Activated T-cell treated with anti-CD3 and anti-CD28 coated beads, Interleukin-2, amount 50 U/mL, for 24 hours (primary cell): ENCODE data around the gene PCNP.
"Not testable (repeated sequence)": the region's sequence is repeated elsewhere in the genome, so short reads cannot be mapped to it uniquely, and the experiment has no call there.

Experiments
- DNase-seq: peaks from one replicate; pipeline ENCODE4 v3.0.0-alpha.2; 2020
- H3K27ac Mint-ChIP-seq: 2 replicates; pipeline ENCODE4 v1.8.0; 2020; ENCODE audit warnings: mild to moderate bottlenecking, mixed read lengths
- H3K27me3 Mint-ChIP-seq: 2 replicates; pipeline ENCODE4 v1.8.0; 2020; ENCODE audit warnings: mixed read lengths
- H3K36me3 Mint-ChIP-seq: 2 replicates; pipeline ENCODE4 v1.8.0; 2020; ENCODE audit warnings: low read depth, mixed read lengths
- H3K4me1 Mint-ChIP-seq: 2 replicates; pipeline ENCODE4 v1.8.0; 2020; ENCODE audit warnings: low read depth, mixed read lengths
- H3K4me3 Mint-ChIP-seq: 2 replicates; pipeline ENCODE4 v1.8.0; 2020; ENCODE audit warnings: mild to moderate bottlenecking, moderate library complexity, mixed read lengths
- H3K9me3 Mint-ChIP-seq: 2 replicates; pipeline ENCODE4 v1.8.0; 2020; ENCODE audit warnings: mixed read lengths

PCNP gene

GRCh38 chr3:101548527-101549105 lies 25.4 kb upstream of the PCNP start:
- H3K4me3 Mint-ChIP-seq = no peak overlapping the region
- peaks cover 18% of the 10 kb centered on the region for H3K4me1 Mint-ChIP-seq
- no peak overlapping the region for H3K27ac Mint-ChIP-seq
- H3K9me3 Mint-ChIP-seq = no peaks in the 10 kb centered on the region
- no peaks in the 10 kb centered on the region for H3K36me3 Mint-ChIP-seq
- H3K27me3 Mint-ChIP-seq = no peaks in the 10 kb centered on the region
- no peak for DNase-seq

GRCh38 chr3:101549473-101549872 lies 24.5 kb upstream of the PCNP start:
- Mint-ChIP-seq H3K36me3 (no peaks in the 10 kb centered on the region), H3K27me3 (no peaks in the 10 kb centered on the region), H3K4me3 (no peak overlapping the region), H3K4me1 (peaks cover 9% of the 10 kb centered on the region), H3K27ac (no peak overlapping the region), H3K9me3 (no peaks in the 10 kb centered on the region)
- no peak for DNase-seq

GRCh38 chr3:101551359-101552081 lies 22.5 kb upstream of the PCNP start:
- DNase-seq, H3K27ac Mint-ChIP-seq, H3K27me3 Mint-ChIP-seq, H3K36me3 Mint-ChIP-seq, H3K4me3 Mint-ChIP-seq, H3K4me1 Mint-ChIP-seq, H3K9me3 Mint-ChIP-seq: not testable (repeated sequence)

DNA sequence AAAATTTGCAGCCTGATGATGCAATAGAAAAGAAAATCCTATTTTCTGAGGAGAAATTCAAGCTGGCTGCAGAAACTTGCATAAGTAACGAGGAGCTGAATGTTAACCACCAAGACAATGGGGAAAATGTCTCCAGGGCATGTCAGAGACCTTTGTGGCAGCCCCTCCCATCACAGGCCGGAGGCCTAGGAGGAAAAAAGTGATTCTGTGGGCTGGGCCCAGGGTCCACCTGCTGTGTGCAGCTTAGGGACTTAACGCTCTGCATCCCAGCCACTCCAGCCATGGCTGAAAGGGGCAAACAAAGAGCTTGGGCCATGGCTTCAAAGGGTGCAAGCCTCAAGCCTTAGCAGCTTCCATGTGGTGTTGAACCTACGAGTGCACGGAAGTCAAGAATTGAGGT lies 20.6 kb upstream of the PCNP start:
- H3K9me3 Mint-ChIP-seq, H3K4me3 Mint-ChIP-seq, H3K4me1 Mint-ChIP-seq, H3K36me3 Mint-ChIP-seq, H3K27ac Mint-ChIP-seq, DNase-seq, H3K27me3 Mint-ChIP-seq: not testable (repeated sequence)

DNA sequence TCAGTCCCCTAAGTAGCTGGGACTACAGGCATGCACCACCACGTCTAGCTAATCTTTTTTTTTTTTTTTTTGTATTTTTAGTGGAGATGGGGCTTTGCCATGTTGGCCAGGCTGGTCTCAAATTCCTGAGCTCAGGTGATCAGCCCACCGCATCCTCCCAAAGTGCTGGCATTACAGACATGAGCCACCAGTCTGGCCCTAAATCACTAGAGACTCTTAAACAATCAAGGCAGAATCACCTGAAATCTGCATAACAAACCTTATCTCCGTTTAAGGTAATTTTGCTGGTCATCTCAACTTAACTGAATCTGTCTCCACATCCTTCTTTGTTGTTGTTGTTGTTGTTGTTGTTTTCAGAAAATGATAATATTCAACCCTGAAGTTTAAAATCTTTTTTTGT lies 17.9 kb upstream of the PCNP start:
- H3K9me3 Mint-ChIP-seq = no peaks in the 10 kb centered on the region
- peaks cover 8% of the 10 kb centered on the region for H3K27me3 Mint-ChIP-seq
- H3K27ac Mint-ChIP-seq = no peak overlapping the region
- no peak for DNase-seq
- no peak overlapping the region for H3K4me3 Mint-ChIP-seq
- H3K4me1 Mint-ChIP-seq = peaks cover 7% of the 10 kb centered on the region
- H3K36me3 Mint-ChIP-seq = peaks cover 2% of the 10 kb centered on the region

- Mint-ChIP-seq H3K9me3 (no peaks in the 10 kb centered on the region), H3K36me3 (peaks cover 56% of the 10 kb centered on the region), H3K4me1 (peaks cover 46% of the 10 kb centered on the region), H3K4me3 (peak within 1 kb of the TSS; percentile 99), H3K27ac (peak within 1 kb of the TSS; percentile 99), H3K27me3 (peaks cover 4% of the 10 kb centered on the region)
- DNase-seq = peak; percentile 95
Measured at GRCh38 chr3:101561630-101562328, 12.2 kb upstream of the PCNP start, which contains the start of gene TRMT10C. Gene TRMT10C, plus strand, starts transcription at chr3:101561868. Its CDS starts 2,914 bp downstream, at chr3:101564782.

DNA sequence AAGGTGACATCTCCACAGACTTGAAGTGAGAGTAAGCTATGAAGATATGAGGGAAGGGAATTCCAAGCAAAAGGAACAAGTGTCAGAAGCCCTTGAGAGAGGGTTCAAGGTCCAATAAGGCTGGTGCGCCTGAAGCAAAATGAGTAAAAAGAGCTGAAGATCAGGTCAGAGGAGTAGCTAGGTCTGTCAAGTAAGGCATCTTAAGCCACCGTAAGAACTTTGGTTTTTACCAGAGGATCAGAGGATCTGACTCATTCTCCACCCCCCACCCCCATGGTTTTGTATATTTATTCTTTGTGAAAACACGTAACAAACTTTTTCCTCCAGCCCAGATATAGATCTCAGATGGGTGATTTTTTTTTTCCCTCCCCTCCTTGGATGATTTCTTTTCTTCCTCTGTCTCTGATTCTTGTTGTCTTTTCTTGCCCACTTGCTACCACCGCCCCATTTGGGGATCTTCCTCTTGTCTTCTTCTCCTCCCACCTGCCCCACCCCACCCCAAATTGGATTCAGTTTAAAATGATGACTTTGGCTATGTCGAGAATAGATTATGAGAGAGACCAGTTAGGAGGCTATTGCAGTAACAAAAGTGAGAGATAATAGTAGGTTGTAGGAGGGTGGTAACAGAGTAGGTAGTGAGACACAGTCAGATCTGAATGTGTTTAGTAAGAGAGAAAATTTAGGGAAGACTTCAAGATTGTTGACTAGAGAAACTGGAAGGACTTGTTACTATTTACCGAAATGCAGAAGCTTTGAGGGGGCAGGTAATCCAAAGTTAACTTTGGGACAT lies 6.3 kb upstream of the PCNP start:
- H3K36me3 Mint-ChIP-seq = peaks cover 60% of the 10 kb centered on the region
- H3K27me3 Mint-ChIP-seq = no peaks in the 10 kb centered on the region
- H3K27ac Mint-ChIP-seq = peak overlapping the region; percentile 95
- peaks cover 84% of the 10 kb centered on the region for H3K4me1 Mint-ChIP-seq
- peak overlapping the region; percentile 54 for H3K4me3 Mint-ChIP-seq
- H3K9me3 Mint-ChIP-seq = no peaks in the 10 kb centered on the region
- peak; percentile 53 for DNase-seq

GRCh38 chr3:101571028-101571895 lies 2.7 kb upstream of the PCNP start:
- Mint-ChIP-seq H3K4me3 (no peak overlapping the region), H3K27ac (peak overlapping the region; percentile 99), H3K4me1 (peaks cover 69% of the 10 kb centered on the region)

GRCh38 chr3:101574388-101575112 lies 570 bp downstream of the PCNP start:
- peak; percentile 83 for DNase-seq
- no peaks in the 10 kb centered on the region for H3K9me3 Mint-ChIP-seq
- H3K36me3 Mint-ChIP-seq = peaks cover 54% of the 10 kb centered on the region
- H3K4me3 Mint-ChIP-seq = peak overlapping the region; percentile 96
- no peaks in the 10 kb centered on the region for H3K27me3 Mint-ChIP-seq
- H3K27ac Mint-ChIP-seq = peak overlapping the region; percentile 99
- peaks cover 68% of the 10 kb centered on the region for H3K4me1 Mint-ChIP-seq

More at GRCh38 chr3:101571028-101571895, 2.7 kb upstream of the PCNP start:
- Mint-ChIP-seq H3K9me3 (no peaks in the 10 kb centered on the region), H3K27me3 (no peaks in the 10 kb centered on the region), H3K36me3 (peaks cover 48% of the 10 kb centered on the region)
- DNase-seq = no peak

- Mint-ChIP-seq H3K36me3 (peaks cover 78% of the 10 kb centered on the region), H3K4me1 (peaks cover 60% of the 10 kb centered on the region), H3K27me3 (no peaks in the 10 kb centered on the region), H3K4me3 (peak overlapping the region; percentile 45), H3K27ac (peak overlapping the region; percentile 55), H3K9me3 (no peaks in the 10 kb centered on the region)
- no peak for DNase-seq
Measured at GRCh38 chr3:101577286-101577685, 3.3 kb downstream of the PCNP start.

DNA sequence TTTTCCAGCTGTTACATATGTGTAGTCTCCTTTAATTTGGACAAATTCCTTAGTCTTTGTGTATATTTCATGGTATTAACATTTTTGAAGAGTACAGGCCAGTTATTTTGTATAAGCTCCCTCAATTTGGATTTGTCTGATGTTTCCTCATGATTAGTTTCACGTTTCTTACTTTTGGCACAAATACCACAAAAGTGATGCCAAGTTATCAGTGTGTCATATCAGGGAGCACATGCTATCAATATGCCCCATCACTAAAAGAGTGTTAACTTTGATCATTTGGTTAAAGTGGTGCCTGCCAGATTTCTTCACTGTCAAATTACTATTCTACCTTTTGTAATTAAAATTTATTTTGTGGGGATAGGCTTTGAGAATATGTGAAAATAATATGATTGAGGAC lies 14.6 kb downstream of the PCNP start:
- Mint-ChIP-seq H3K27ac (peak overlapping the region; percentile 65), H3K4me3 (no peak overlapping the region), H3K4me1 (peaks cover 41% of the 10 kb centered on the region), H3K27me3 (no peaks in the 10 kb centered on the region), H3K9me3 (no peaks in the 10 kb centered on the region), H3K36me3 (peaks cover 95% of the 10 kb centered on the region)
- no peak for DNase-seq

- DNase-seq = no peak
- peak overlapping the region; percentile 52 for H3K27ac Mint-ChIP-seq
- H3K27me3 Mint-ChIP-seq = no peaks in the 10 kb centered on the region
- peaks cover 98% of the 10 kb centered on the region for H3K36me3 Mint-ChIP-seq
- no peaks in the 10 kb centered on the region for H3K9me3 Mint-ChIP-seq
- peaks cover 25% of the 10 kb centered on the region for H3K4me1 Mint-ChIP-seq
- H3K4me3 Mint-ChIP-seq = no peak overlapping the region
Measured at GRCh38 chr3:101591071-101591470, 17.1 kb downstream of the PCNP start.

- no peak overlapping the region for H3K4me3 Mint-ChIP-seq
- H3K9me3 Mint-ChIP-seq = no peaks in the 10 kb centered on the region
- no peak for DNase-seq
- H3K36me3 Mint-ChIP-seq = peaks cover 17% of the 10 kb centered on the region
- H3K27ac Mint-ChIP-seq = no peak overlapping the region
- H3K27me3 Mint-ChIP-seq = no peaks in the 10 kb centered on the region
- peaks cover 2% of the 10 kb centered on the region for H3K4me1 Mint-ChIP-seq
Measured at GRCh38 chr3:101602731-101603130, 28.8 kb downstream of the PCNP start.
